HUES6 (cell line): ENCODE measurements around the gene TMEM178B.

Experiments
- H3K27ac ChIP-seq: 2 replicates; pipeline ENCODE4 v1.7.0; 2013; ENCODE audit warnings: low read depth, mild to moderate bottlenecking, low read length, inconsistent platforms
- H3K27me3 ChIP-seq: 2 replicates; pipeline ENCODE4 v1.6.1; 2013; ENCODE audit warnings: low read length; ENCODE audit not compliant: control insufficient read depth, insufficient read depth
- H3K36me3 ChIP-seq: 2 replicates; pipeline ENCODE4 v1.6.1; 2013; ENCODE audit warnings: low read length; ENCODE audit not compliant: control insufficient read depth, insufficient read depth
- H3K4me1 ChIP-seq: 2 replicates; pipeline ENCODE4 v1.6.1; 2013; ENCODE audit warnings: low read length; ENCODE audit not compliant: control insufficient read depth, insufficient read depth
- H3K4me3 ChIP-seq: 2 replicates; pipeline ENCODE4 v1.5.1; 2013; ENCODE audit warnings: low read depth, low read length
- H3K9ac ChIP-seq: one replicate; pipeline ENCODE4 v1.6.1; 2013; ENCODE audit warnings: mild to moderate bottlenecking, low read length
- H3K9me3 ChIP-seq: 2 replicates; pipeline ENCODE4 v1.6.1; 2013; ENCODE audit warnings: low read depth, low read length; ENCODE audit not compliant: control insufficient read depth, insufficient read depth

Gene TMEM178B

DNA sequence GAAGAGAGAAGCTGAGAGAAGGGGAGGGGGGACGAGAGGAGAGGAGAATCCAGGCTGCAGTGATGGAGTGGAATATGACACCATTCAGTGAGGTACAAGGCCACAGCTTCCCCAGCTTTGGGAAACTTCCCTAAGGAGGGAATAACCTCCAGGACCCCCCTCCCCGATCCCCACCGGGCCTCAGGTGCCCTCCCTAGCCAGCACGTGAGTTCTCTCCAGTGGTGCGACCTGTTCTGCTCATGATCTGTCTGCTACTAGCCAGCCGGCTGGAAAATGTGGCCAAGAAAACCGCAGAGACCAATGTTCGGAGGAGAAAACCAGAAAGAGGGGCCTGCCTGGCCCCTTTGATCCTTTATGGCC, 437.4 kb downstream of the TMEM178B start:
- Histone ChIP-seq H3K27ac (no peak overlapping the region), H3K4me3 (peak overlapping the region; percentile 39), H3K4me1 (peaks cover 7% of the 10 kb centered on the region; the same call in 1 of the 2 replicates), H3K27me3 (peaks cover 22% of the 10 kb centered on the region), H3K9ac (no peak overlapping the region), H3K9me3 (peaks cover 10% of the 10 kb centered on the region; the same call in 1 of the 2 replicates), H3K36me3 (no peaks in the 10 kb centered on the region)

DNA sequence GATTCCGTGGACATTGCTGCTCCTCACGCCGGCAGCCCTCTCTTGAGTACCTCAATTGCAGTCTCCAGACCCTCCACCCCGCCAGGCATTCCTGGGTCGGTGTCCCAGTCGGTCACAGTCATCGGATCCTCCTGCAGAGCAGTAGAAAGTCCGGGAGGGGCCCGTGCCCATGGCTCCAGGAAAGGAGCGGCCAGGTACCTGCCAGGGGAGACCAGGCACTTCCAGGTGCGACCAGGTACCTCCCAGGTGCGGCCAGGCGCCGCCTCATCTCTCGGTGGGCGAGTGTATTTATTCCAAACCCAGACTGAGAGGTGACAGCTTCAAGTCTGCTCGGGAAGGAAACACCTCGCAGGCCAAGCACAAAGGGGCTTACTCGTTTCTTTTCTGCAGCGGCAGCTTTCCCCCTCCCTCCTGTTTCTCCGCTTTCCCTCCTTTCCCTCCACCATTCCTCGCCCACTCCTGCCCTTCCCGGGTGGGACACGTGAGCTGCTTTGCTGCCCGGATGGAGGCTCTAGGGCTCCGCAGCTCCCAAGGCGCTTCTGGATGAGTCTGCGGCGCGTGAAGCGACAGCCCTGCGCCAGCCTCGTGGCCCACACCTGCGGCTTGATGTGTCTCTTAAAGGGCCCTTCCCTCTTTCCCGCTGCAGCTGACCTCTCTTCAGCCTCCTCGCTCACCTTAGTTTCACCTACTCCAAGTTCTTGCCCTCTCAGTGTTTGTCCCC, 438.0 kb downstream of the TMEM178B start:
- peaks cover 22% of the 10 kb centered on the region for H3K27me3 ChIP-seq
- H3K27ac ChIP-seq: no peak overlapping the region
- peak overlapping the region; percentile 39 for H3K4me3 ChIP-seq
- no peaks in the 10 kb centered on the region for H3K36me3 ChIP-seq
- H3K4me1 ChIP-seq: peaks cover 7% of the 10 kb centered on the region; the same call in 1 of the 2 replicates
- no peak overlapping the region for H3K9ac ChIP-seq
- H3K9me3 ChIP-seq: peaks cover 10% of the 10 kb centered on the region; the same call in 1 of the 2 replicates

GRCh38 chr7:141512597-141512996, 438.7 kb downstream of the TMEM178B start:
- H3K9me3 ChIP-seq: peaks cover 8% of the 10 kb centered on the region; the same call in 1 of the 2 replicates
- peaks cover 22% of the 10 kb centered on the region for H3K27me3 ChIP-seq
- no peak overlapping the region for H3K4me3 ChIP-seq
- no peak overlapping the region for H3K9ac ChIP-seq
- H3K27ac ChIP-seq: no peak overlapping the region
- no peaks in the 10 kb centered on the region for H3K36me3 ChIP-seq
- H3K4me1 ChIP-seq: peaks cover 7% of the 10 kb centered on the region; the same call in 1 of the 2 replicates

DNA sequence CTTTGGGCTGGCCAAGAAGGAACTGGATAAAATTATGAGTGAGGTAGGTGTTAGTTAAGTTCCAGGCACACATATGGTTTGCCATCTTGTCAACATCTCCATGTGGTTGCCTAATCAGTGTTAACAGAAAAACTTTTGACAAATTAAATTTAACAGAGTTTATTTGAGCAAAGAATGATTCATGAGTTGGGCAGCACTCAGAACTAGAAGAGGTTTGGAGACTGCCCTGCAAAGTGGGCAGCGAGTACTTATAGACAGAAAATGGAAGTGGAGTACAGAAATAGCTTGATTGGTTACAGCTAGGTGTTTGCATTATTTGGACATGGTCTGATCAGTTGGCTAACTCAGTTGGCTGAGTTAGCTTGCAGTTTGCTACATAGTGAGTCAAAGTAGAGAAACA, 439.9 kb downstream of the TMEM178B start:
- no peak overlapping the region for H3K4me3 ChIP-seq
- H3K27ac ChIP-seq: no peak overlapping the region
- peaks cover 22% of the 10 kb centered on the region for H3K27me3 ChIP-seq
- 0 out of 2 replicates have a peak, but pooled peaks cover 4% of the 10 kb centered on the region for H3K9me3 ChIP-seq
- no peak overlapping the region for H3K9ac ChIP-seq
- no peaks in the 10 kb centered on the region for H3K36me3 ChIP-seq
- peaks cover 7% of the 10 kb centered on the region; the same call in 1 of the 2 replicates for H3K4me1 ChIP-seq

DNA sequence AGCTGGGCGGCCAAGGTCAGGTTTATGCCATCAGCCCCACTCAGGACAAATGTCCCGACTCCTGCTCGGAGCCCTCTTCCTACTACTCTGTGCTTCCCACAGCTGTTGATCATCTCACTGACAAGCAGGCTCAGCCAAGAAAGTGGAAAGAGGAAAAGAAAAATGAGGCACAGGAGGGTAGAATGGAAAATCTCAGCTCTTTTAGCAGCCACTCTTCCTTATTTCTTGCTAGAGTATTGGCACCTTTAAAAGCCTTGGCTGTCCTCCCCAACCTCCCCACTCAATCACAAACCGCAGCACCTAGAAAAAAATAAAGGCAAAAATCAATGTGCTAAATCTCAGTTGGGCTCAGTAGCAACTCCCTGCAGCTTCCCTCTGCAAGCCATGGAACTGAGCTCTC, 442.1 kb downstream of the TMEM178B start:
- H3K27me3 ChIP-seq: peaks cover 19% of the 10 kb centered on the region
- H3K27ac ChIP-seq: no peak overlapping the region
- H3K9me3 ChIP-seq: peaks cover 9% of the 10 kb centered on the region; the same call in 1 of the 2 replicates
- no peaks in the 10 kb centered on the region for H3K36me3 ChIP-seq
- no peak overlapping the region for H3K4me3 ChIP-seq
- H3K9ac ChIP-seq: no peak overlapping the region
- H3K4me1 ChIP-seq: peaks cover 7% of the 10 kb centered on the region; the same call in 1 of the 2 replicates

GRCh38 chr7:141519623-141520022, 445.8 kb downstream of the TMEM178B start:
- no peaks in the 10 kb centered on the region for H3K36me3 ChIP-seq
- H3K4me3 ChIP-seq: no peak overlapping the region
- H3K27ac ChIP-seq: no peak overlapping the region
- peaks cover 6% of the 10 kb centered on the region; the same call in 1 of the 2 replicates for H3K9me3 ChIP-seq
- no peak overlapping the region for H3K9ac ChIP-seq
- H3K4me1 ChIP-seq: no peaks in the 10 kb centered on the region
- no peaks in the 10 kb centered on the region for H3K27me3 ChIP-seq

GRCh38 chr7:141522657-141523342, 448.9 kb downstream of the TMEM178B start:
- no peaks in the 10 kb centered on the region for H3K36me3 ChIP-seq
- H3K27me3 ChIP-seq: no peaks in the 10 kb centered on the region
- H3K4me1 ChIP-seq: peaks cover 5% of the 10 kb centered on the region; the same call in 1 of the 2 replicates
- H3K27ac ChIP-seq: no peak overlapping the region
- no peak overlapping the region for H3K4me3 ChIP-seq
- peaks cover 6% of the 10 kb centered on the region; the same call in 1 of the 2 replicates for H3K9me3 ChIP-seq
- no peak overlapping the region for H3K9ac ChIP-seq

GRCh38 chr7:141525973-141526514, 452.2 kb downstream of the TMEM178B start:
- Histone ChIP-seq H3K36me3 (no peaks in the 10 kb centered on the region), H3K27ac (no peak overlapping the region), H3K4me3 (no peak overlapping the region), H3K9ac (no peak overlapping the region), H3K9me3 (no peaks in the 10 kb centered on the region), H3K4me1 (peaks cover 5% of the 10 kb centered on the region; the same call in 1 of the 2 replicates), H3K27me3 (no peaks in the 10 kb centered on the region)

DNA sequence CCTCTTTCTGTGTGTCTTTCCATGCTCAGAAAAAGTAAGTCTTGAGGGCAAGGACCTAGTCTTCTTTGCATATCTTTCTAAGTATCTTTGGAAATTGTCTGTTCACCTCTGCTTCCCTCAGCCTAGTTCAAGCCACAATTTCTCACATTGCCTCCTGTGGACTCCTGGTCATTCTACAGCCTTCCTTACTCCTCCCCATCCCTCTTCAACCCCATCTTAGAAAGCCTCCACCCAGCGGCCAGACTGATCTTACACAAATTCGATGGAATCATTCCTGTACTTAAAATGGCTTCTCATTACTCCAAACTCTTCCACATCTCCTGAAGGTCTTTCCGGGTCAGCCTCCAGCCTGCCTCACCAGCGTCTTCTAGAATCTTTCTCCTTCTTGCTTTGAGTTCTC, 453.2 kb downstream of the TMEM178B start:
- no peaks in the 10 kb centered on the region for H3K9me3 ChIP-seq
- H3K27me3 ChIP-seq: no peaks in the 10 kb centered on the region
- no peak overlapping the region for H3K4me3 ChIP-seq
- no peak overlapping the region for H3K9ac ChIP-seq
- no peaks in the 10 kb centered on the region for H3K36me3 ChIP-seq
- peaks cover 5% of the 10 kb centered on the region; the same call in 1 of the 2 replicates for H3K4me1 ChIP-seq
- H3K27ac ChIP-seq: no peak overlapping the region

DNA sequence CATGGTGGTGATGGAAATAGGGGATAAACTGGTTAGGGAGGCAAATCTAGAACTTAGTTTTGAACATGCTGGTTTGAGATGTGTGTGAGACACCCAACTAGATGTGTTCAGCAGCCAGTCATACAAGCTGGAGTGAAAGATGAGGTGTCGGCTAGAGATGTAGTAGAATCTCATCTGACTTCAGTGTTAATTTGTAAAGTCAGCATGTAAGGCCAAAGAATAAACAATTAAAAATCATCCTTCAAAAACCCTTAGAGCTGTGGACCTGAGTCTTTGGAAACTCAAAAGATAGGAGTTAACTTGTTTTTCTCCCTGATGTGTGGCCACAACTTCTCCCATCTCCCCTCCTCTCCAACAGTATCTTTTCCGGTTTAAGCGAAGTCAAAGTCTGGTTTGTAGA, 454.5 kb downstream of the TMEM178B start:
- H3K36me3 ChIP-seq: no peaks in the 10 kb centered on the region
- H3K9ac ChIP-seq: no peak overlapping the region
- peaks cover 5% of the 10 kb centered on the region; the same call in 1 of the 2 replicates for H3K4me1 ChIP-seq
- H3K27ac ChIP-seq: no peak overlapping the region
- H3K9me3 ChIP-seq: no peaks in the 10 kb centered on the region
- H3K4me3 ChIP-seq: no peak overlapping the region
- H3K27me3 ChIP-seq: no peaks in the 10 kb centered on the region
